HepG2 (cell line): Measurements from ENCODE around the gene ERCC6. TPM values are rescaled to one million over a fixed set of nuclear protein-coding genes. Genes with fewer than 3 reads are reported as not detected.

ENCODE experiments used
- ATAC-seq: fragments of 200-7000 bp; cut with Tn5 transposase; 3 replicates; pipeline ENCODE4 v1.9.1; 2020; ENCODE audit warnings: mild to moderate bottlenecking, moderate library complexity
- BruUV-seq: library from RNA; stranded (reverse); fragments of 400-500 nt; replicated peaks from 2 replicates; lab custom pipeline; 2021; lab: Mats Ljungman, UMichigan
- CTCF ChIA-PET: fragments of 300-600 bp; formaldehyde crosslinking; extraction: SDS; loops from one replicate; lab custom pipeline; 2021; ENCODE audit warnings: low total read pairs, inconsistent platforms, low intra/inter-chr PET ratio; lab: Yijun Ruan, JAX
- POLR2A ChIA-PET: fragments of 350-600 bp; sonication (Branson Sonifier 250); formaldehyde crosslinking; loops from one replicate; lab custom pipeline; 2020; ENCODE audit warnings: antibody characterized with exemption, inconsistent platforms; lab: Yijun Ruan, JAX
- DNase-seq: peaks from one replicate; pipeline ENCODE4 v3.0.0-alpha.2; 2015; ENCODE audit warnings: low spot score
- FAIRE-seq: peaks from 3 replicates; lab custom pipeline; 2011; peaks lifted over from hg19 to GRCh38; lab: Jason Lieb, UNC
- H2AFZ ChIP-seq: one replicate; pipeline ENCODE4 v1.6.1; 2011; ENCODE audit warnings: low read length, inconsistent platforms
- H3K27ac ChIP-seq: fragments of 300-600 bp; 3 replicates; pipeline ENCODE4 v1.8.0; 2011; ENCODE audit warnings: mixed run types, mild to moderate bottlenecking, mixed read lengths, low read length, inconsistent platforms; ENCODE audit not compliant: insufficient read depth; ENCODE audit errors: extremely low read length
- H3K27me3 ChIP-seq, 2 experiments: fragments of 200-600 bp in 1 of 2; 2 replicates in 1 of 2; 3 replicates in 1 of 2; pipeline versions ENCODE4 v1.6.0 to v1.8.0; 2011; ENCODE audit warnings: low read length in 2 of 2, mild to moderate bottlenecking in 2 of 2, moderate library complexity in 2 of 2, inconsistent platforms in 1 of 2; ENCODE audit not compliant: insufficient read depth in 2 of 2, control insufficient read depth in 1 of 2
- H3K36me3 ChIP-seq, 2 experiments: fragments of 200-600 bp in 1 of 2; replicated peaks in 1 of 2; 2 replicates in 1 of 2; 3 replicates in 1 of 2; pipeline versions ENCODE4 v1.5.1 to v1.8.0; 2011; ENCODE audit warnings: low read length in 2 of 2, inconsistent platforms in 1 of 2; ENCODE audit not compliant: insufficient read depth in 2 of 2, control insufficient read depth in 1 of 2
- H3K4me1 ChIP-seq: 2 replicates; pipeline ENCODE4 v1.5.1; 2012; ENCODE audit warnings: low read length, inconsistent platforms; ENCODE audit not compliant: insufficient read depth
- H3K4me2 ChIP-seq: 2 replicates; pipeline ENCODE4 v1.6.0; 2011; ENCODE audit warnings: low read depth, low read length, inconsistent platforms
- H3K4me3 ChIP-seq, 3 experiments: fragments of 200-600 bp in 1 of 3; sonication (generic), shearing (Covaris generic) in 1 of 3; replicated peaks in 1 of 3; 2 replicates each; pipeline ENCODE4 v1.5.1; 2011 to 2016; ENCODE audit warnings: low read length in 3 of 3, inconsistent platforms in 2 of 3, low read depth in 2 of 3, mild to moderate bottlenecking in 2 of 3, control low read depth in 1 of 3, mixed read lengths in 1 of 3; ENCODE audit not compliant: insufficient read depth in 1 of 3
- H3K79me2 ChIP-seq: one replicate; pipeline ENCODE4 v1.6.1; 2011; ENCODE audit warnings: low read length, inconsistent platforms; ENCODE audit not compliant: insufficient read depth
- H3K9ac ChIP-seq: 2 replicates; pipeline ENCODE4 v1.6.0; 2011; ENCODE audit warnings: mild to moderate bottlenecking, low read depth, low read length, inconsistent platforms; ENCODE audit not compliant: insufficient read depth
- H3K9me3 ChIP-seq: 2 replicates; pipeline ENCODE4 v1.5.1; 2012; ENCODE audit warnings: mild to moderate bottlenecking, low read length
- H4K20me1 ChIP-seq: 2 replicates; pipeline ENCODE4 v1.6.0; 2011; ENCODE audit warnings: inconsistent platforms, mild to moderate bottlenecking, low read length, moderate library complexity; ENCODE audit not compliant: insufficient read depth
- AFF4 ChIP-seq: sonication (generic); formaldehyde crosslinking; IDR thresholded peaks from 2 replicates; pipeline ENCODE4 v1.4.0; 2020; ENCODE audit warnings: missing genetic modification reagents
- ATAD3A ChIP-seq: sonication (generic); formaldehyde crosslinking; IDR thresholded peaks from 2 replicates; pipeline ENCODE4 v1.4.0; 2020; ENCODE audit warnings: missing genetic modification reagents
- DBP ChIP-seq: sonication (generic); formaldehyde crosslinking; IDR thresholded peaks from 2 replicates; pipeline ENCODE4 v1.4.0; 2020; ENCODE audit warnings: missing genetic modification reagents; ENCODE audit errors: not compliant biosample characterization
- DPF2 ChIP-seq: sonication (generic); formaldehyde crosslinking; IDR thresholded peaks from 2 replicates; pipeline ENCODE4 v1.4.0; 2020; ENCODE audit warnings: mild to moderate bottlenecking, low read depth, missing genetic modification reagents, borderline replicate concordance
- FOXM1 ChIP-seq: sonication (generic); formaldehyde crosslinking; IDR thresholded peaks from 2 replicates; pipeline ENCODE4 v1.5.0; 2020; ENCODE audit warnings: missing genetic modification reagents
- HBP1 ChIP-seq: IDR thresholded peaks from 2 replicates; pipeline ENCODE4 v1.6.1; 2016; ENCODE audit warnings: low read depth, control low read depth
- MAX ChIP-seq: IDR thresholded peaks from 2 replicates; pipeline ENCODE4 v1.6.1; 2012; ENCODE audit warnings: inconsistent platforms
- MXD1 ChIP-seq: sonication (generic); formaldehyde crosslinking; IDR thresholded peaks from 2 replicates; pipeline ENCODE4 v1.4.0; 2020; ENCODE audit warnings: mild to moderate bottlenecking, missing genetic modification reagents
- NFATC3 ChIP-seq: sonication (generic); formaldehyde crosslinking; IDR thresholded peaks from 2 replicates; pipeline ENCODE4 v1.5.1; 2020; ENCODE audit warnings: mild to moderate bottlenecking, missing genetic modification reagents
- ZBTB44 ChIP-seq: sonication (generic); formaldehyde crosslinking; IDR thresholded peaks from 2 replicates; pipeline ENCODE4 v1.4.0; 2020; ENCODE audit warnings: missing genetic modification reagents
- ZNF335 ChIP-seq: sonication (generic); formaldehyde crosslinking; IDR thresholded peaks from 2 replicates; pipeline ENCODE4 v1.4.0; 2020; ENCODE audit warnings: missing genetic modification reagents
- ZNF430 ChIP-seq: sonication (generic); formaldehyde crosslinking; IDR thresholded peaks from 2 replicates; pipeline ENCODE4 v1.9.0; 2021; ENCODE audit warnings: mild to moderate bottlenecking, missing genetic modification reagents
- ZNF572 ChIP-seq: sonication (generic); formaldehyde crosslinking; IDR thresholded peaks from 2 replicates; pipeline ENCODE4 v1.5.1; 2020; ENCODE audit warnings: mild to moderate bottlenecking, missing genetic modification reagents
- ZNF780A ChIP-seq: sonication (generic); formaldehyde crosslinking; IDR thresholded peaks from 2 replicates; pipeline ENCODE4 v1.8.0; 2022; ENCODE audit warnings: mild to moderate bottlenecking, missing genetic modification reagents, moderate library complexity
- ZNF781 ChIP-seq: sonication (generic); formaldehyde crosslinking; IDR thresholded peaks from 2 replicates; pipeline ENCODE4 v1.5.1; 2020; ENCODE audit warnings: borderline replicate concordance, mild to moderate bottlenecking, missing genetic modification reagents; ENCODE audit errors: not compliant biosample characterization
- ZNF850 ChIP-seq: sonication (generic); formaldehyde crosslinking; conservative IDR thresholded peaks from 2 replicates; pipeline ENCODE4 v1.9.0; 2021; ENCODE audit warnings: mild to moderate bottlenecking, missing genetic modification reagents
- WGBS: methylation state at CpG from one replicate; pipeline ENCODE4 v1.1.6; 2017; ENCODE audit warnings: low lambda C conversion rate; 5-methylcytosine and 5-hydroxymethylcytosine counted together
- in situ Hi-C: cut with HindIII; loops from 2 replicates; pipeline ENCODE4 v1.10.0; 2017; ENCODE audit warnings: low pct_unique_long_range_greater_than_20kb; ENCODE audit not compliant: extremely low pct_ligation_motif_present
- intact Hi-C: fragments of 100-400 bp; cut with micrococcal nuclease; formaldehyde crosslinking; loops from one replicate; pipeline ENCODE4 v1.10.0; 2022; ENCODE audit not compliant: unreplicated experiment
- polyA plus RNA-seq, 8 experiments: library from polyadenylated mRNA; depleted of rRNA in 3 of 8; stranded (reverse) in 7 of 8; unstranded in 1 of 8; fragments of >200 nt; fragmentation: Illumina TruSeq in 4 of 8; extraction: Trizol in 4 of 8; gene quantifications; 2 replicates each; pipeline versions ENCODE4 v1.2.1 to v1.2.3, GENCODE V29; 2011 to 2016; ENCODE audit warnings: low read depth in 4 of 8, missing spikeins in 1 of 8, mixed read lengths in 1 of 8; ENCODE audit not compliant: insufficient read depth in 1 of 8
- total RNA-seq, 5 experiments: library from RNA; depleted of rRNA; stranded (reverse); fragments of >200 nt; fragmentation: Illumina TruSeq; extraction: Trizol; gene quantifications; 2 replicates each; pipeline ENCODE4 v1.2.3, GENCODE V29; 2016; ENCODE audit warnings: low read depth in 1 of 5

ERCC6 gene
- total and polyA plus RNA-seq, 2 of the 13 experiments (the other 11 are each of a cell fraction or from before 2014, with no cell fraction given) = 5.1 to 9.8 TPM

GRCh38 chr10:49549640-49550346 is 10.9 kb upstream of the ERCC6 start:
- FAIRE-seq (no peak), DNase-seq (no peak), ATAC-seq (no peak)
- H3K4me1 ChIP-seq = no peaks in the 10 kb centered on the region
- POLR2A ChIA-PET = no interaction called here
- H3K27me3 ChIP-seq = peaks cover 0 to 7% of the 10 kb centered on the region in 2 experiments; a peak in 1 of 5 replicates
- no peak overlapping the region for H2AFZ ChIP-seq
- no peak overlapping the region for H3K27ac ChIP-seq
- BruUV-seq = no TSS peak
- no peaks in the 10 kb centered on the region for H3K36me3 ChIP-seq
- no peaks in the 10 kb centered on the region for H3K9me3 ChIP-seq
- no peaks in the 10 kb centered on the region for H3K79me2 ChIP-seq
- intact Hi-C loops = no loop called here
- 0% methylated on average over 1 of the region's 1 CpG for WGBS
- CTCF ChIA-PET = no interaction called here
- H4K20me1 ChIP-seq = no peaks in the 10 kb centered on the region
- in situ Hi-C loops = no loop called here
- no peak overlapping the region for H3K9ac ChIP-seq
- H3K4me2 ChIP-seq = no peak overlapping the region
- H3K4me3 ChIP-seq = no peak overlapping the region
- TF ChIP-seq FOXM1 (no peak), DPF2 (CRISPR knock-in tag) (no peak), NFATC3 (CRISPR knock-in tag) (no peak), HBP1 (no peak), MAX (no peak), ZNF430 (CRISPR knock-in tag) (no peak), ZBTB44 (no peak), MXD1 (CRISPR knock-in tag) (no peak), ATAD3A (CRISPR knock-in tag) (no peak), ZNF335 (CRISPR knock-in tag) (no peak), ZNF781 (CRISPR knock-in tag) (no peak), AFF4 (CRISPR knock-in tag) (no peak), ZNF572 (CRISPR knock-in tag) (no peak), ZNF850 (CRISPR knock-in tag) (no peak), DBP (CRISPR knock-in tag) (no peak), ZNF780A (CRISPR knock-in tag) (no peak)
